GM12873 (cell line): ENCODE measurements around the gene TGFBRAP1.

Experiments used
- TF ChIP-seq, protein P1 (sequence below): IDR thresholded peaks from 2 replicates; pipeline ENCODE4 v1.5.1; 2012; ENCODE audit warnings: low read depth, mild to moderate bottlenecking, moderate library complexity, low read length, control low read depth; ENCODE audit not compliant: insufficient read depth; ENCODE audit errors: missing control alignments

The TGFBRAP1 gene

DNA sequence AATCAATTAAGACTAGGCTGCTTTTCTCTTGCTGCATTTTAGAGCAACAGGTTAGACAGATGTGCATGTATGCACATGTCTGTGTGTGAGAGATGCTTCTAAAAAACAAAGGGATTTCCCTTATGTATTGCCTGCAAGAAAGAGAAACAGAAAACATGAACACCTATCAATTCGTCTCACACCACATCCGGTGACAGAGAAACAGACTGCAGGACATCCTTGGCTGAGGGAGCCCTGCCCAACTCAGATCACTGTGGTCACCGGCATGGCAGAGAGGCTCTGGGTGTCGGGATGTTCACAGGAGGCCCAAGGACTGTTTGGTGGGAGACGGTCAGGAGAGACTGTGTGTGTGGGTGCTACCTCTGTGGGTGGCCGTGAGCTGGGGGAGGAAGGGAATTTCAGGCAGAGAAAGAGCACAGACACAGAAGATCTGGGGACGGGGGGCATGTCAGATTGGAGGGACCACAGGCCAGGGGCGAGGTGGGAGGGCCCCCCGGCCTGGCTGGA is 44.4 kb upstream of the TGFBRAP1 start:
- TF ChIP-seq, protein P1, sequence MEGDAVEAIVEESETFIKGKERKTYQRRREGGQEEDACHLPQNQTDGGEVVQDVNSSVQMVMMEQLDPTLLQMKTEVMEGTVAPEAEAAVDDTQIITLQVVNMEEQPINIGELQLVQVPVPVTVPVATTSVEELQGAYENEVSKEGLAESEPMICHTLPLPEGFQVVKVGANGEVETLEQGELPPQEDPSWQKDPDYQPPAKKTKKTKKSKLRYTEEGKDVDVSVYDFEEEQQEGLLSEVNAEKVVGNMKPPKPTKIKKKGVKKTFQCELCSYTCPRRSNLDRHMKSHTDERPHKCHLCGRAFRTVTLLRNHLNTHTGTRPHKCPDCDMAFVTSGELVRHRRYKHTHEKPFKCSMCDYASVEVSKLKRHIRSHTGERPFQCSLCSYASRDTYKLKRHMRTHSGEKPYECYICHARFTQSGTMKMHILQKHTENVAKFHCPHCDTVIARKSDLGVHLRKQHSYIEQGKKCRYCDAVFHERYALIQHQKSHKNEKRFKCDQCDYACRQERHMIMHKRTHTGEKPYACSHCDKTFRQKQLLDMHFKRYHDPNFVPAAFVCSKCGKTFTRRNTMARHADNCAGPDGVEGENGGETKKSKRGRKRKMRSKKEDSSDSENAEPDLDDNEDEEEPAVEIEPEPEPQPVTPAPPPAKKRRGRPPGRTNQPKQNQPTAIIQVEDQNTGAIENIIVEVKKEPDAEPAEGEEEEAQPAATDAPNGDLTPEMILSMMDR: no peak

DNA sequence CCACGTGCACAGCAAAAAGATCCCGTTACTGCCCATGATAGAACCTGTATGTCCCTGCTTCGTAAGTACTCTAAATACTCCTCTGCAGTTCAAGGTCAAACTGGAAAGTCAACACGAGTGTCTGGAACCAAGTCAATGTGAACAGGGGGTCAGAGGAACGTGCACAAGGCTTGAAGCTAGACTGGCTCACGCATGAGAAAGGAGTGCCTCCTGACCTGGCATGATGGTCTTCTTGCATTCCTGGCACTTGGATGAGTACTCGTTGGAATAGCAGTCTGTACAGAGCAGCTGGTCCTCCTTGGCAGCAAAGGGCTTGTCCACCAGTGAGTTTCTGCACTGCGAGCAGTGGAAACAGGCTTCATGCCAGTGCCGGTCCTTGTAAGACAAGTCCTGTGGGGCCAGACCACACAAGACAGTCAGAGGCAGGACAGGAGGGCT is 43.8 kb upstream of the TGFBRAP1 start:
- TF ChIP-seq, protein P1: no peak

DNA sequence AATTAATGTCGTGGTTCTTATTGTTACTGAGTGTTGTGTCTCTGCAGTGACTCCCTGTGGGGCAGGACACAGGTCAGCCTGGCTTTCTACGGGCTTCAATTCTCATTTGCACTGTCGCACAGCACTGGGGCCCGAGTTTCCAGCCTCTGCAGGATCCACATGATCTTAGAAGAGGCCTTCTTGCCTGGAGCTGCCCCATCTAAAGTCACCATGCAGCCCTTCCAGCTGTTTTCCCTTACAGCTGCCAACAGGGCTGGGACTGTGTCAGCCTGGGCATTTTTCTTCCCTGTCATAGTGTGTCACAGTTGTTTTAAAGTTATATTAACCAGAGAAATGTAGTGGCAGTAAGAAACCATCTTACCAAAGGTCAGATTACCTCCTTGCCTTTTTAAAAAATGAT is 42.3 kb upstream of the TGFBRAP1 start:
- TF ChIP-seq, protein P1: no peak

DNA sequence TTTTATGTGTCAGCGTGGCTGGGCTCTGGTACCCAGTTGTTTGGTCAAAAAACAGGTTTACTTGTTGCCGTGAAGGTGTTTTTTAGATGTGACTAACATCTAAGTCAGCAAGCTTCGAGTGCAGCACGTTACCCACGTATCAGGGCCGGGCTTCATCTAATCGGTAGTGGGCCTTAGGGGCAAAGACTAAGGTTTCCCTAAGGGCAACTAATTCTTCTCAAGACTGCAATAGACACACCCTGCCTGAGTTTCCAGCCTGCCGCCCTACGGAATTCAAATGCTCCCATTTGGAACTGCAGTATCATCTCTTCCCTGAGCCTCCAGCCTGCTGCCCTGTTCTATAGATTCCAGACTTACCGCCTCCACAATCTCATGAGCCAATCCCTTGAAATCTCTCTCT is 41.6 kb upstream of the TGFBRAP1 start:
- TF ChIP-seq, protein P1: no peak

DNA sequence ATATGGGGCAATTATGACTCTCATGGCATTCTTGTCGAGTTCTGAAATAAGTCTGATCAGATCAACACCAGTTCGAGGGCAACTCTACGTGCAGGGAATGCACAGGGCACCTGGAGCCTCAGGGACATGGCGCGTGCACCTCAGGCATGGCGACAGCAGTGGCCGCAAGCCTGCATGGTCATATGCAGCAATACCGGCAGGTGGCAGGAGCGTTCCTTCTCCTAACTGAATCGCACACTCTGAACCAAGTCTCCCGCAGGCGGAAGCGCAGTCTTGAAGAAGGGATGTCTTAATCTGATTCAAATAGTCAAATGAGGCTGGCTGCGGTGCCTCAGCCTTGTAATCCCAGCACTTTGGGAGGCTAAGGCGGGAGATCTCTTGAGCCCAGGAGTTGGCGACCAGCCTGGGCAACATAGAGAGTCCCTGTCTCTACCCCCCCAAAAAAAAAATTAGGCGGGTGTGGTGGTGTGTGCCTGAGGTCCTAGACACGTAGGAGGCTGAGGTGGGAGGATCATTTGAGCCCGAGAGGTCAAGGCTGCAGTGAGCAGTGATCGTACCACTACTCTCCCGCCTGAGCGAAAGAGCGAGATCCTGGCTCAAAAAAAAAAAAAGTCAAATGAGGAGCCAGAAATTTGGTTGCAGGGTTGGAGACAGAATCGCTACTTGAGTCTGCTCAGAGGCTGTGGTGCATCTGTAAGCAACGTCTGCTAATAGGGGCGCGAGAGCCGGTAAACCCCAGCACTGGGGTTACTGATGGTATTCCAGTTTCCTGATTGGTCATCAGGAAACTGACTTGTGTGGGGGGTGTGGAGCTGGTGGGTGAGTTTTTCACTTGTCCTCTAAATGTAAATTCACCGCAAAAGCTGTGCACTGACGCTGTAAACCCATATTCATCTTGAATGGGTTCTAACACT is 40.5 kb upstream of the TGFBRAP1 start:
- TF ChIP-seq, protein P1: peak; percentile 85

DNA sequence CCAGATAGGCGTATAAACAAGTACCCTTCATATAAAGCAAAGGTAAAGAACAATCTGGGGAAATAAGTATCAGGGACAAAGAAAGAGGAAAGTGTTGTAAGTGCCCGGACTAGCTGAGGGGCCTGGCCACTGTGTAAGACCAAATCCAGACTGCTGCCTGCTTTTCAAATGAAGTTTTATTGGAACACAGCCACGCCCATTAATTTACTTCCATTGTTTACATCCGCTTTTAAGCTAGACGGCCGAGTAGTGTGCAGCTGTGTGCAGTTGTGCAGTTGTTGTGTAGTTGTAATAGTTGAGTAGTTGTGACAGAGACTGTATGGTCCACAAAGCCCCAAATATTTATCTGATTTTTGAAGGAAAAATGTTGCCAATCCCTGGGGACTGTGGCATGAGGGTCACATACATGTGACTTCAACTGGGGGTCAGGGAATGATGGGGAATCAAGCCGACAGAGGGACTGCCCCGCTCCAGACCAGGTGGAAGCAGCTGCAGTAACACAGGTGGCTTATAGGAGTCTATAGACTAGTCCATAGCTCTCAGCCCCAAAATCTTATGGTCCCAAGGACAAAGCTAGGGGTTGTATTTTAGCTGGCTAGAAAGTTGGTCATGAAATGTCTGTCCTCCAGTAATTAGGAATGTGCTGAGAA is 39.3 kb upstream of the TGFBRAP1 start:
- TF ChIP-seq, protein P1: no peak

DNA sequence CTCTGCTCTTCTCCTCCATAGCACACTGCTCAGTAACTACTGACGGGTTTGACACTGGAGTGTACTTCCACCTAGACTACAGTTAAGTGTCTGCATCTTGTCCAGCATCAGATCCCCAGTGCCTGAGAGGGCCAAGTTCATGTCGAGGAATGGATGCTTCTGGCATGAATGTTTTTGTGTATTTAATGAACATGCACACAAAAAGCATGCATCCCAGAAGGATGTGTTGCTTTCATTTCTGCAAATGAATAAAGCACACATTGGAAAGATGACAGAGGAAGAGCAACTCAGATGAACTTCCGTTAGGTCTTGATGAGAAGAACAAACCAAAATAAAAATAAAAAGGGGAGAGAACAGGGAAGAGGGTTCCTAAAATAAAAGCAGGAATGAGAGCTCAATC is 35.7 kb upstream of the TGFBRAP1 start:
- TF ChIP-seq, protein P1: no peak
